SK-N-SH treated with all-trans-retinoic acid at 6 μM for 48 hours (cell line): ENCODE results near the gene RBL1.

Experiments used
- ARNTL ChIP-seq: fragments of 450-650 bp; formaldehyde crosslinking; IDR thresholded peaks from 2 replicates; pipeline ENCODE4 v1.5.0; 2020; ENCODE audit warnings: low read depth, mild to moderate bottlenecking, moderate library complexity, borderline replicate concordance
- GLIS3 ChIP-seq: fragments of 250-450 bp; sonication (Bioruptor Pico); IDR thresholded peaks from 2 replicates; pipeline ENCODE4 v1.5.0; 2020; ENCODE audit warnings: mild to moderate bottlenecking, moderate library complexity
- PPARA ChIP-seq: fragments of 250-450 bp; sonication (Bioruptor Pico); IDR thresholded peaks from 2 replicates; pipeline ENCODE4 v1.5.0; 2020; ENCODE audit warnings: mild to moderate bottlenecking, borderline replicate concordance
- SNAI2 ChIP-seq: fragments of 250-450 bp; sonication (Bioruptor Pico); IDR thresholded peaks from 2 replicates; pipeline ENCODE4 v1.5.0; 2020; ENCODE audit warnings: mild to moderate bottlenecking, moderate library complexity
- TOX ChIP-seq: fragments of 250-450 bp; sonication (Bioruptor Pico); IDR thresholded peaks from 2 replicates; pipeline ENCODE4 v1.8.0; 2021; ENCODE audit warnings: mild to moderate bottlenecking, moderate library complexity, borderline replicate concordance
- ZFP3 ChIP-seq: fragments of 250-450 bp; sonication (Bioruptor Pico); IDR thresholded peaks from 2 replicates; pipeline ENCODE4 v1.5.0; 2020; ENCODE audit warnings: mild to moderate bottlenecking, moderate library complexity
- ZFP30 ChIP-seq: fragments of 450-650 bp; formaldehyde crosslinking; IDR thresholded peaks from 2 replicates; pipeline ENCODE4 v1.5.0; 2022; ENCODE audit warnings: mild to moderate bottlenecking, moderate library complexity
- ZNF70 ChIP-seq: fragments of 450-650 bp; formaldehyde crosslinking; IDR thresholded peaks from 2 replicates; pipeline ENCODE4 v1.5.0; 2020; ENCODE audit warnings: mild to moderate bottlenecking, moderate library complexity
- ZNF8 ChIP-seq: fragments of 450-650 bp; formaldehyde crosslinking; IDR thresholded peaks from 2 replicates; pipeline ENCODE4 v1.5.0; 2020; ENCODE audit warnings: mild to moderate bottlenecking, moderate library complexity
- TF ChIP-seq, protein P1 (sequence below): fragments of 250-450 bp; sonication (Bioruptor Pico); IDR thresholded peaks from 2 replicates; pipeline ENCODE4 v1.5.1; 2020; ENCODE audit warnings: low read depth, mild to moderate bottlenecking, moderate library complexity
- TF ChIP-seq, protein P2 (sequence below): fragments of 250-450 bp; sonication (Bioruptor Pico); IDR thresholded peaks from 2 replicates; pipeline ENCODE4 v1.8.0; 2020; ENCODE audit warnings: mild to moderate bottlenecking, moderate library complexity, borderline replicate concordance
- TF ChIP-seq, protein P3 (sequence below): fragments of 250-450 bp; sonication (Bioruptor Pico); IDR thresholded peaks from 2 replicates; pipeline ENCODE4 v1.5.1; 2021; ENCODE audit warnings: mild to moderate bottlenecking, moderate library complexity

DNA sequence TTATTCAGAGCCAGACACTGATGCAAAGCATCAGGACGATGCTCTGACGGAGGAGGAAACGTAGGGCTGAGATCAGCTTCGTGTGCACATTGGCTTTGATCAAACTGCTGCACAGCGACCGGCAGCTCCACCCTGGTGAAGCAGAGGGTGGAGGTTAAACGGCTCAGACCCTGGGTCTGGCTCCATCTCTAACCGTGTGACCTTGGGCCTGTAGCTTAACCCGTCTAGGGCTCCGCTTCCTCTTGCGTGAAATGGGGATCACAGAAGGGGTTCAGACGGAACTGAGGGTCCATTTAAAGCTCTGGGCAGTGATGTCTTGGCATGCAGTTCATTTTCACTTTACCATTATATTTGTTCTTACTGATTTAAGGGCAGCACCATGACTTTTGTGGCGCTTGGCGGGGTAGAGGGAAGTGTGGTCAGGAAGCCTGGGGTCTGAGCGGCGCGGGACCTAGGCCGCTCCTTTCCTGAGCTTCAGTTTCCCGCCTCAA lies 644 bp downstream of the RBL1 start:
- TF ChIP-seq SNAI2 (CRISPR knock-in tag) (no peak), TOX (no peak), ZFP30 (no peak), GLIS3 (CRISPR knock-in tag) (no peak), PPARA (no peak), ZFP3 (CRISPR knock-in tag) (no peak), ARNTL (CRISPR knock-in tag) (no peak), ZNF70 (CRISPR knock-in tag) (peak; percentile 66; the same call in 1 of the 2 replicates), ZNF8 (CRISPR knock-in tag) (no peak)
- TF ChIP-seq, protein P1, sequence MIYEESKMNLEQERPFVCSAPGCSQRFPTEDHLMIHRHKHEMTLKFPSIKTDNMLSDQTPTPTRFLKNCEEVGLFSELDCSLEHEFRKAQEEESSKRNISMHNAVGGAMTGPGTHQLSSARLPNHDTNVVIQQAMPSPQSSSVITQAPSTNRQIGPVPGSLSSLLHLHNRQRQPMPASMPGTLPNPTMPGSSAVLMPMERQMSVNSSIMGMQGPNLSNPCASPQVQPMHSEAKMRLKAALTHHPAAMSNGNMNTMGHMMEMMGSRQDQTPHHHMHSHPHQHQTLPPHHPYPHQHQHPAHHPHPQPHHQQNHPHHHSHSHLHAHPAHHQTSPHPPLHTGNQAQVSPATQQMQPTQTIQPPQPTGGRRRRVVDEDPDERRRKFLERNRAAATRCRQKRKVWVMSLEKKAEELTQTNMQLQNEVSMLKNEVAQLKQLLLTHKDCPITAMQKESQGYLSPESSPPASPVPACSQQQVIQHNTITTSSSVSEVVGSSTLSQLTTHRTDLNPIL (CRISPR knock-in tag): no peak
- TF ChIP-seq, protein P2, sequence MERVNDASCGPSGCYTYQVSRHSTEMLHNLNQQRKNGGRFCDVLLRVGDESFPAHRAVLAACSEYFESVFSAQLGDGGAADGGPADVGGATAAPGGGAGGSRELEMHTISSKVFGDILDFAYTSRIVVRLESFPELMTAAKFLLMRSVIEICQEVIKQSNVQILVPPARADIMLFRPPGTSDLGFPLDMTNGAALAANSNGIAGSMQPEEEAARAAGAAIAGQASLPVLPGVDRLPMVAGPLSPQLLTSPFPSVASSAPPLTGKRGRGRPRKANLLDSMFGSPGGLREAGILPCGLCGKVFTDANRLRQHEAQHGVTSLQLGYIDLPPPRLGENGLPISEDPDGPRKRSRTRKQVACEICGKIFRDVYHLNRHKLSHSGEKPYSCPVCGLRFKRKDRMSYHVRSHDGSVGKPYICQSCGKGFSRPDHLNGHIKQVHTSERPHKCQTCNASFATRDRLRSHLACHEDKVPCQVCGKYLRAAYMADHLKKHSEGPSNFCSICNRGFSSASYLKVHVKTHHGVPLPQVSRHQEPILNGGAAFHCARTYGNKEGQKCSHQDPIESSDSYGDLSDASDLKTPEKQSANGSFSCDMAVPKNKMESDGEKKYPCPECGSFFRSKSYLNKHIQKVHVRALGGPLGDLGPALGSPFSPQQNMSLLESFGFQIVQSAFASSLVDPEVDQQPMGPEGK: no peak
- TF ChIP-seq, protein P3, sequence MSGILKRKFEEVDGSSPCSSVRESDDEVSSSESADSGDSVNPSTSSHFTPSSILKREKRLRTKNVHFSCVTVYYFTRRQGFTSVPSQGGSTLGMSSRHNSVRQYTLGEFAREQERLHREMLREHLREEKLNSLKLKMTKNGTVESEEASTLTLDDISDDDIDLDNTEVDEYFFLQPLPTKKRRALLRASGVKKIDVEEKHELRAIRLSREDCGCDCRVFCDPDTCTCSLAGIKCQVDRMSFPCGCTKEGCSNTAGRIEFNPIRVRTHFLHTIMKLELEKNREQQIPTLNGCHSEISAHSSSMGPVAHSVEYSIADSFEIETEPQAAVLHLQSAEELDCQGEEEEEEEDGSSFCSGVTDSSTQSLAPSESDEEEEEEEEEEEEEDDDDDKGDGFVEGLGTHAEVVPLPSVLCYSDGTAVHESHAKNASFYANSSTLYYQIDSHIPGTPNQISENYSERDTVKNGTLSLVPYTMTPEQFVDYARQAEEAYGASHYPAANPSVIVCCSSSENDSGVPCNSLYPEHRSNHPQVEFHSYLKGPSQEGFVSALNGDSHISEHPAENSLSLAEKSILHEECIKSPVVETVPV (CRISPR knock-in tag): no peak
